HG03457 (cell line): Measurements from ENCODE around the gene ATOH7.
"Not testable (repeated sequence)": the region's sequence is repeated elsewhere in the genome, so short reads cannot be mapped to it uniquely, and the experiment has no call there.

Experiments
- ATAC-seq: cut with Tn5 transposase; IDR thresholded peaks from one replicate; pipeline ENCODE4 v1.9.1; 2021; ENCODE audit warnings: moderate number of reproducible peaks; ENCODE audit not compliant: unreplicated experiment

Gene ATOH7

GRCh38 chr10:68238371-68238770, 6.5 kb upstream of the ATOH7 start:
- no peak for ATAC-seq

- no peak for ATAC-seq
Measured at GRCh38 chr10:68237173-68237572, 5.3 kb upstream of the ATOH7 start.

GRCh38 chr10:68235581-68235980, 3.7 kb upstream of the ATOH7 start:
- ATAC-seq = no peak

- ATAC-seq = no peak
Measured at GRCh38 chr10:68235111-68235510, 3.2 kb upstream of the ATOH7 start.

- ATAC-seq = no peak
Measured at GRCh38 chr10:68233046-68233445, 1.1 kb upstream of the ATOH7 start.

- peak; percentile 89 for ATAC-seq
Measured at GRCh38 chr10:68231106-68231816, 652 bp downstream of the ATOH7 start.

GRCh38 chr10:68230268-68230667, 1.6 kb downstream of the ATOH7 start:
- no peak for ATAC-seq

- ATAC-seq = no peak
Measured at GRCh38 chr10:68224810-68225209, 7.1 kb downstream of the ATOH7 start.

- ATAC-seq = no peak
Measured at GRCh38 chr10:68223535-68224165, 8.3 kb downstream of the ATOH7 start.

GRCh38 chr10:68222391-68222790, 9.5 kb downstream of the ATOH7 start:
- no peak for ATAC-seq

GRCh38 chr10:68221196-68221595, 10.7 kb downstream of the ATOH7 start:
- ATAC-seq = no peak

- ATAC-seq = no peak
Measured at GRCh38 chr10:68218786-68219185, 13.1 kb downstream of the ATOH7 start.

GRCh38 chr10:68212721-68213352, 19.1 kb downstream of the ATOH7 start:
- ATAC-seq = no peak

GRCh38 chr10:68211669-68212068, 20.2 kb downstream of the ATOH7 start:
- ATAC-seq = no peak

GRCh38 chr10:68208424-68209042, 23.4 kb downstream of the ATOH7 start:
- no peak for ATAC-seq

- no peak for ATAC-seq
Measured at GRCh38 chr10:68202960-68203353, 29.0 kb downstream of the ATOH7 start.

- no peak for ATAC-seq
Measured at GRCh38 chr10:68196701-68197100, 35.2 kb downstream of the ATOH7 start.

- not testable (repeated sequence) for ATAC-seq
Measured at GRCh38 chr10:68195776-68196175, 36.1 kb downstream of the ATOH7 start.

GRCh38 chr10:68194290-68194689, 37.6 kb downstream of the ATOH7 start:
- ATAC-seq = no peak

GRCh38 chr10:68192113-68192512, 39.8 kb downstream of the ATOH7 start:
- no peak for ATAC-seq

GRCh38 chr10:68188835-68189234, 43.1 kb downstream of the ATOH7 start:
- no peak for ATAC-seq

GRCh38 chr10:68185085-68185484, 46.8 kb downstream of the ATOH7 start:
- no peak for ATAC-seq
